ENCODE data around the gene SPPL2C.

GRCh38 chr17:45876539-45876938 lies 31.9 kb downstream of the SPPL2C start:
- no peak for TF ChIP-seq CTCF (IDR thresholded peaks at IDR 0.05)
- TF ChIP-seq POLR2AphosphoS5 (IDR thresholded peaks at IDR 0.05): no peak

All from prostate gland (tissue), 2 donors.